ENCODE results near the gene PARP3. TPM values are rescaled to one million over a fixed set of nuclear protein-coding genes. Genes with fewer than 3 reads are reported as not detected.

Gene PARP3
- total RNA-seq, 8 experiments from 2014 or later, result 2.7 to 40.4 (median 6.9) TPM

DNA sequence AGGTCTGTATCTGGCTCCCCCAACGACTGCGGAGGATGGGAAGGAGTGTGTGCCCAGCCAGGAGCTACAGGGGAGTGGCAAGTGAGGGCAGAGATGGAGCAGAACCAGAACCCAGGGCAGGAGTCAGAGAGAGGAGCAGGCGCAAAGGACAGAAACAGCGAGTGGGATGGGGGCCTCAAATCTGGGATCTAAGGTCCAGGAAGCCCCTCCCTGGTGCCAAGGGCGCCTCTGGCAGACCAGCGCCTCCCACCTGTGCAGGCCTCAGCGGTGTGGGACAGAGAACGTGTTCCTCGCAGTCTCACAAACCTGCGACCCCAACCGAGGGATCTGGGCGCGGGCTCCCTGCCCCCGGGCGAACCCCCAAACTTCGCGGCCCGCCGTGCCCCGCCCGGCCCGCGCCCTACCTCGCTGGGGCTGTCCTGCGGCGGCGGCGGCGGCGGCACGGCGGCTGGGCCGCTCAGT lies 24.8 kb downstream of the PARP3 start:
- in situ Hi-C loops (cut with MboI; ENCODE audit: low pct_unique_long_range_greater_than_20kb in 2 of 9, low sequenced_read_pairs in 9 of 9, unreplicated experiment in 9 of 9), result no loop called here
- H3K4me1 ChIP-seq (replicated peaks in 1 of 2), result peaks cover 46 to 48% of the 10 kb centered on the region in 2 donors
- WGBS, 10 experiments, result 11% methylated on average over 4 of the region's 33 CpGs; no CpG with 5 or more reads in 9 of the 10 experiments

DNA sequence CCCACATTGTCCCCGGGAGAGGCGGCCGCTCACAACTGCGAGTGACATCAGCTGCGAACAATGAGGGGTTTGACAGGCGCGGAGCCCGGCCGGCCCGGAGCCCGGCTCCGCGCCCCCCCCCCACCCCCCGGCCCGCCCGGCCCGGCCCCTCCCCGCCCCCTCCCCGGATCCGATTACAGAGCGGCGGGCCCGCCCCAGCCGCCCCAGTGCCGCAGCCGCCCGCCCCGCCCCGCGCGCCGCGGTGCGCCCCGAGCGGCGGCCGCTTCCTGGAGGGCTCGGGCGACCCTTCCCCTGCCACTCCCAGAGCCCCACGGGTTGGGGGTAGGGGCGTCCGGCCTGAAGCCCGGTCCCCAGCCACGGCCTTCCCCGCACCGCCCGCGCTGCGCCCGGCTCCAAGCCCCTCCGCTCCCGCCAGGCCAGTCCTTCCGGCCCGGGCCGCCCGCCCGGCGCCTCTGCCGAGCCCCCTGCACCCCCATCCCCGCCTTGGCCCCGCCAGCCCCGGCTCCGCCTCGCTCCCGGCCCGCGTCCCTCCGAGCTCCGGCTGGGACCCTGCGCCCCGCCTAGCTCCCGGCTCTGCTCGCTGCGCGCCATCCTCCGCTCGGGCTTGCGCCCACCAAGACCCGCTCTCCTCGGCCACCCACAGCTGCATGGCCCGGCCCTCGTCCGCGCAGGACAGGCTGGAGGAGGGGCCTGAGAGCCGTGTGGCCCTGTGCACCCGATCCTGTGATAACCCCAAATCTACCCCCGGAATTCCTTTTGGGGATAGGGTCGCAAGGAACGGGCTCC lies 25.4 kb downstream of the PARP3 start, which contains the start of gene PCBP4:
PCBP4 (minus strand) TSS at position 71 of the 786 bp plus-strand sequence. CDS start 6,214 bp downstream, outside the sequence.
- no CpG with 5 or more reads among the region's 90 CpGs for WGBS, 10 experiments
- ATAC-seq (replicated peaks in 6 of 8), result peak; percentile 64 to 83 (median 69)

More for the DNA sequence above, 24.8 kb downstream of the PARP3 start:
- Histone ChIP-seq H3K4me3 (peak overlapping the region; percentile 67 to 90 (median 86)), H3K27ac (peak overlapping the region; percentile 97 to 99)
- ATAC-seq (replicated peaks in 6 of 8), result peak; percentile 2 to 18 (median 11)

DNA sequence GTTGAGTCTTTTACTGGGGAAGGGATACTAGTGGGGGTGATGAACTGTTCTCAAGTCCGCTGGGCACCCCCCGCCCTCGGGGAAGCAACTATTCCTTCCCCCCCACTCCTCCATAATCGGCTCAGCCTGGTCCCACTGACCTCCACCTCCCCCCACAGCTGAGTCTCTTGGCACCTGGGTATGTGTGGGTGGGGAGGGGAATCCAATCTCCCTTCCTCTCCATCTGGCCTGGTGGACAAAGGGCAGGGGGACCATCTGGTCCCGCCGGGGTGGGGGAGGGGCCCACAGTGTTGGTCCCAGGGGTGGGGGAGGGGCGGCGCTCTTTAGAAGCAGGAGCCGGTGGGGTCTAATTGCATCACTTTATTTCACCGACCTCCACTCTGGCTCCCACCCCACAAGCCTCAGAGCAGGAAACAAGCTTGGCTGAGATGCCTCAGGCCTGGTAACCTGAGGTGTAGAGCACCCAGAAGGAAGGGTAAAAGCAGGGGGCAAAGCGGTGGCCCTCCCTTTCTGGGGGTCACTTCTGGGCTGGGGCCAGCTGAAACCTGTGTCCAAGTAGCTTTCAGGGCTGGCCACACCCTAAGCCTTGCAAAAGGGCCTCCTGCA lies 26.1 kb downstream of the PARP3 start:
- ATAC-seq (replicated peaks in 6 of 8), result peak; percentile 8 to 72 (median 54)
- H3K4me3 ChIP-seq, result peak overlapping the region; percentile 67 to 90 (median 86)
- H3K4me1 ChIP-seq (replicated peaks in 1 of 2), result peaks cover 45 to 48% of the 10 kb centered on the region in 2 donors
- in situ Hi-C loops (cut with MboI; ENCODE audit: low pct_unique_long_range_greater_than_20kb in 2 of 9, low sequenced_read_pairs in 9 of 9, unreplicated experiment in 9 of 9), result no loop called here
- peak overlapping the region; percentile 97 to 99 for H3K27ac ChIP-seq
- WGBS, 10 experiments, result no CpG with 5 or more reads among the region's 11 CpGs

More for the DNA sequence above, 25.4 kb downstream of the PARP3 start, which contains the start of gene PCBP4:
- in situ Hi-C loops (cut with MboI; ENCODE audit: low pct_unique_long_range_greater_than_20kb in 2 of 9, low sequenced_read_pairs in 9 of 9, unreplicated experiment in 9 of 9), result no loop called here
- Histone ChIP-seq H3K4me1 (replicated peaks in 1 of 2) (peaks cover 46 to 48% of the 10 kb centered on the region in 2 donors), H3K4me3 (peak within 1 kb of the TSS; percentile 67 to 90 (median 86)), H3K27ac (peak within 1 kb of the TSS; percentile 97 to 99)

- 79 to 100% (median 100%) methylated on average over 1 to 4 of the region's 6 CpGs; no CpG with 5 or more reads in 4 of the 10 experiments for WGBS, 10 experiments
- Histone ChIP-seq H3K4me3 (peak overlapping the region in 4 of 5 donors; percentile 67 to 90 (median 84)), H3K4me1 (replicated peaks in 1 of 2) (peaks cover 44 to 47% of the 10 kb centered on the region in 2 donors), H3K27ac (peak overlapping the region; percentile 97 to 99)
- ATAC-seq (replicated peaks in 6 of 8), result no peak
- in situ Hi-C loops (cut with MboI; ENCODE audit: low pct_unique_long_range_greater_than_20kb in 2 of 9, low sequenced_read_pairs in 9 of 9, unreplicated experiment in 9 of 9), result no loop called here
These were observed 26.9 kb downstream of the PARP3 start for GRCh38 chr3:51968883-51969678.

DNA sequence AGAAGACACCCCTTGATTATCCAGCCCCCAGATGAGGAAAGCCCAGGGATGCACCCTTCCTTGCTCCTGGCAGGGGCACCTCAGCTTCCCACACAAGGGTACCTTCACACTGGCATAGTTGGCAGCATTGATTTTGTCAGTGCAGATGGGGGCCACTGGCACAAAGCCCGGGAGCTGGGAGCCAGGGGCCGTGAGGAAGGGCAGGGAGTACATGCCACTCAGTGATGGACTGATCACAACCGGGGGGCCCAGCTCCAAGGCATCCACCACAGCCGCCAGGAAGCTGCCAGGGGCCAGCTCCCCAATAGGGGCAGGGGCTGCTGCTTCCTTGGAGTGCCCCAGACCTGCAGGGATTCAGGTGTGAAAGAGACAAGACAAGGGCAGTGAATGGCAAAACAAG lies 27.7 kb downstream of the PARP3 start:
- in situ Hi-C loops (cut with MboI; ENCODE audit: low pct_unique_long_range_greater_than_20kb in 2 of 9, low sequenced_read_pairs in 9 of 9, unreplicated experiment in 9 of 9), result no loop called here
- no peak for ATAC-seq (replicated peaks in 6 of 8)
- H3K4me3 ChIP-seq, result no peak overlapping the region
- no CpG with 5 or more reads among the region's 4 CpGs for WGBS, 10 experiments
- H3K4me1 ChIP-seq (replicated peaks in 1 of 2), result peaks cover 43 to 46% of the 10 kb centered on the region in 2 donors
- peak overlapping the region in 1 of 2 donors; percentile 99 for H3K27ac ChIP-seq

GRCh38 chr3:51970606-51971300 lies 28.6 kb downstream of the PARP3 start:
- peaks cover 34 to 40% of the 10 kb centered on the region in 2 donors for H3K4me1 ChIP-seq (replicated peaks in 1 of 2)
- in situ Hi-C loops (cut with MboI; ENCODE audit: low pct_unique_long_range_greater_than_20kb in 2 of 9, low sequenced_read_pairs in 9 of 9, unreplicated experiment in 9 of 9), result no loop called here
- H3K4me3 ChIP-seq, result no peak overlapping the region
- ATAC-seq (replicated peaks in 6 of 8), result no peak
- H3K27ac ChIP-seq, result no peak overlapping the region
- 50 to 100% (median 100%) methylated on average over 1 to 4 of the region's 6 CpGs; no CpG with 5 or more reads in 5 of the 10 experiments for WGBS, 10 experiments

GRCh38 chr3:51971350-51971749 lies 29.2 kb downstream of the PARP3 start:
- Histone ChIP-seq H3K27ac (no peak overlapping the region), H3K4me1 (replicated peaks in 1 of 2) (peaks cover 32 to 38% of the 10 kb centered on the region in 2 donors), H3K4me3 (no peak overlapping the region)
- ATAC-seq (replicated peaks in 6 of 8), result no peak
- WGBS, 10 experiments, result 100% methylated on average over 1 to 3 of the region's 11 CpGs; no CpG with 5 or more reads in 7 of the 10 experiments
- in situ Hi-C loops (cut with MboI; ENCODE audit: low pct_unique_long_range_greater_than_20kb in 2 of 9, low sequenced_read_pairs in 9 of 9, unreplicated experiment in 9 of 9), result no loop called here

- peak overlapping the region; percentile 86 to 88 for H3K27ac ChIP-seq
- peak overlapping the region; percentile 43 to 90 (median 70) for H3K4me3 ChIP-seq
These were observed 32.3 kb downstream of the PARP3 start for GRCh38 chr3:51974277-51974962.

DNA sequence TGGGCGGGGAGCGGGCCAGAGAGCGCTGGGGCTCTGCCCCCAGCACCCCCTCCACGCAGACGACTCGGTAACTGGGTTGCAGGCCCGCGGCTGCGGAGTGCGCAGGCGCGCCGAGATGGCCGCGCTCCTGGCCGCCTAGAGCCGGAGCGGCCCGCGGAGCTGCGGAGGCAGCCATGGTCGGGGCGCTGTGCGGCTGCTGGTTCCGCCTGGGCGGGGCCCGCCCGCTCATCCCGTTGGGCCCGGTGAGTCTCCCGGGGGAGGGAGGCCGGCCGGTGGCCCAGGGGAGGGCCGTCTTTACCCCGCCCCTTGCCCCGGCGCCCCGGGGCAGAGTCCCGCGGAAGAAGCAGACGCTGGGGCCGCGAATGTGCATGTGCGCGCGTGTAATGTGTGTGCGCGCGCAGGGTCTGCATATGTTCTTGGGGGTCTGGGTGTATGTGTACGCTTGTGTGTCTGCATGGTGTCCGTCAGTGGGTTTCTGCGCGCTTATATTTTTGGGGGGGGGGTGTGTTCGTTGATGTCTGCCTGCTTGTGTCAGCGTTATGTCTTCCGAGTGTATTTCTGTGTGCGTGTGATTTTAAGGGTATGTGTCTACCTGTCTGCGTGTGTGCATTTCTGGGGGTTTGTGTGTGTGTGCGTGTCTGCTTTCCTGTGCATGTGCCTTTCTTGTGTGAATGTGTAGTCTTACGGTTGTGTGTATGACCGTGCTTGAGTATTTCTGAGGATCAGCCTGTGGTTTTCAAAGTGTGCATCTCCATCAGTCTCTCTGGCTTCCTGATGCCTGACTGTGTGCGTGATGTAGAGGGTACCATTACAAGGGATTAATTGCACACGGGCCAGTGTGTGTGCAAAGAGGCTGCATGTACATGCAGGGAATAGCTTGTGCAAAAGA lies 33.0 kb downstream of the PARP3 start, which contains the start of gene ABHD14A:
ABHD14A (plus strand) TSS at position 102 of the 889 bp plus-strand sequence; CDS start at position 174, 72 bp downstream.
- ATAC-seq (replicated peaks in 6 of 8), result peak; percentile 59 to 83 (median 78)
- Histone ChIP-seq H3K27ac (peak within 1 kb of the TSS; percentile 86 to 88), H3K4me3 (peak within 1 kb of the TSS; percentile 43 to 90 (median 70)), H3K4me1 (replicated peaks in 1 of 2) (peaks cover 19 to 22% of the 10 kb centered on the region in 2 donors)
- in situ Hi-C loops (cut with MboI; ENCODE audit: low pct_unique_long_range_greater_than_20kb in 2 of 9, low sequenced_read_pairs in 9 of 9, unreplicated experiment in 9 of 9), result no loop called here
- 0 to 17% (median 5%) methylated on average over 1 to 21 of the region's 63 CpGs; no CpG with 5 or more reads in 1 of the 10 experiments for whole genome bisulfite sequencing, 10 experiments

More at GRCh38 chr3:51974277-51974962, 32.3 kb downstream of the PARP3 start:
- ATAC-seq (replicated peaks in 6 of 8), result peak; percentile 6 to 34 (median 18)
- in situ Hi-C loops (cut with MboI; ENCODE audit: low pct_unique_long_range_greater_than_20kb in 2 of 9, low sequenced_read_pairs in 9 of 9, unreplicated experiment in 9 of 9), result no loop called here
- 0 to 30% (median 7%) methylated on average over 1 to 8 of the region's 30 CpGs; no CpG with 5 or more reads in 4 of the 10 experiments for WGBS, 10 experiments
- H3K4me1 ChIP-seq (replicated peaks in 1 of 2), result peaks cover 20 to 22% of the 10 kb centered on the region in 2 donors

- peak overlapping the region; percentile 43 to 90 (median 70) for H3K4me3 ChIP-seq
- H3K4me1 ChIP-seq (replicated peaks in 1 of 2), result peaks cover 19 to 22% of the 10 kb centered on the region in 2 donors
- in situ Hi-C loops (cut with MboI; ENCODE audit: low pct_unique_long_range_greater_than_20kb in 2 of 9, low sequenced_read_pairs in 9 of 9, unreplicated experiment in 9 of 9), result no loop called here
- peak overlapping the region; percentile 86 to 88 for H3K27ac ChIP-seq
- ATAC-seq (replicated peaks in 6 of 8), result peak in 6 of 8 experiments; percentile 4 to 59 (median 50)
- 8 to 100% (median 55%) methylated on average over 1 to 10 of the region's 46 CpGs; no CpG with 5 or more reads in 3 of the 10 experiments for WGBS, 10 experiments
These were observed 33.8 kb downstream of the PARP3 start for GRCh38 chr3:51975852-51976549.

Data from motor neuron (in vitro differentiated cells).